ENCODE results near the gene TMEM131. TPM values are rescaled to one million over a fixed set of nuclear protein-coding genes. Genes with fewer than 3 reads are reported as not detected.
"Not testable (repeated sequence)": the region's sequence is repeated elsewhere in the genome, so short reads cannot be mapped to it uniquely, and the experiment has no call there.

Gene TMEM131
- total RNA-seq, 2 donors from 2014 or later, result 20.7 to 21.8 TPM

GRCh38 chr2:97891611-97892010 is 104.1 kb downstream of the TMEM131 start:
- H3K9me3 ChIP-seq, result peaks cover 0 to 4% of the 10 kb centered on the region in 2 donors
- no peak for DNase-seq (ENCODE audit: low spot score)
- no peak overlapping the region for H3K4me3 ChIP-seq
- TF ChIP-seq, protein P1, sequence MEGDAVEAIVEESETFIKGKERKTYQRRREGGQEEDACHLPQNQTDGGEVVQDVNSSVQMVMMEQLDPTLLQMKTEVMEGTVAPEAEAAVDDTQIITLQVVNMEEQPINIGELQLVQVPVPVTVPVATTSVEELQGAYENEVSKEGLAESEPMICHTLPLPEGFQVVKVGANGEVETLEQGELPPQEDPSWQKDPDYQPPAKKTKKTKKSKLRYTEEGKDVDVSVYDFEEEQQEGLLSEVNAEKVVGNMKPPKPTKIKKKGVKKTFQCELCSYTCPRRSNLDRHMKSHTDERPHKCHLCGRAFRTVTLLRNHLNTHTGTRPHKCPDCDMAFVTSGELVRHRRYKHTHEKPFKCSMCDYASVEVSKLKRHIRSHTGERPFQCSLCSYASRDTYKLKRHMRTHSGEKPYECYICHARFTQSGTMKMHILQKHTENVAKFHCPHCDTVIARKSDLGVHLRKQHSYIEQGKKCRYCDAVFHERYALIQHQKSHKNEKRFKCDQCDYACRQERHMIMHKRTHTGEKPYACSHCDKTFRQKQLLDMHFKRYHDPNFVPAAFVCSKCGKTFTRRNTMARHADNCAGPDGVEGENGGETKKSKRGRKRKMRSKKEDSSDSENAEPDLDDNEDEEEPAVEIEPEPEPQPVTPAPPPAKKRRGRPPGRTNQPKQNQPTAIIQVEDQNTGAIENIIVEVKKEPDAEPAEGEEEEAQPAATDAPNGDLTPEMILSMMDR (IDR thresholded peaks at IDR 0.05), result no peak
- H3K4me1 ChIP-seq, result no peaks in the 10 kb centered on the region
- no peaks in the 10 kb centered on the region for H3K27me3 ChIP-seq
- peaks cover 12% of the 10 kb centered on the region for H3K36me3 ChIP-seq
- H3K27ac ChIP-seq, result no peak overlapping the region

- no peak for DNase-seq (ENCODE audit: low spot score)
- peaks cover 18% of the 10 kb centered on the region for H3K36me3 ChIP-seq
- H3K4me3 ChIP-seq, result no peak overlapping the region
- H3K27me3 ChIP-seq, result no peaks in the 10 kb centered on the region
- H3K9me3 ChIP-seq, result peaks cover 5 to 22% of the 10 kb centered on the region in 2 donors
- TF ChIP-seq, protein P1 (IDR thresholded peaks at IDR 0.05), result no peak
- H3K4me1 ChIP-seq, result no peaks in the 10 kb centered on the region
- H3K27ac ChIP-seq, result no peak overlapping the region
Measured at GRCh38 chr2:97889156-97889555, 106.6 kb downstream of the TMEM131 start.

GRCh38 chr2:97885841-97886240 is 109.9 kb downstream of the TMEM131 start:
- no peaks in the 10 kb centered on the region for H3K27me3 ChIP-seq
- no peak for DNase-seq (ENCODE audit: low spot score)
- H3K9me3 ChIP-seq, result peaks cover 5 to 22% of the 10 kb centered on the region in 2 donors
- peaks cover 18% of the 10 kb centered on the region for H3K36me3 ChIP-seq
- no peaks in the 10 kb centered on the region for H3K4me1 ChIP-seq
- TF ChIP-seq, protein P1 (IDR thresholded peaks at IDR 0.05), result no peak
- no peak overlapping the region for H3K27ac ChIP-seq
- H3K4me3 ChIP-seq, result no peak overlapping the region

DNA sequence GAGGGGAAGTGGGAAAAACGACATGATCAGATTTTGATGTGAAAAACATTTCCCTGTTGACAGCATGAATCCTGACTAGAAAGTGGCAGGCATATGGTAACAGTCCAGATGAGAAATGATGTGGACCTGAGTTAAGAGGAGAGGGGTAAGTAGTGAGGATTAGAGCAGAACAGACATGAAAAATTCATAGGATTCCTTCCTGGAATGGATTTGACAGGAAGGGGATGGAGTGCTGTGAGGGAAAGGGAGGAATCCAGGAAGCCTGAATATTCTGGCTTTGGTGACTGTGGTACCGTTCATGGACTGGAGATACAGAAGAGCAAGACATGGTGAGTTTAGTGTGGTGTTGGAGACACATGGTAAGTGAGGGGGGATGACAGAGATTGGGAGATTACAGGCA is 115.4 kb downstream of the TMEM131 start:
- Histone ChIP-seq H3K36me3 (no peaks in the 10 kb centered on the region), H3K27ac (no peak overlapping the region), H3K27me3 (no peaks in the 10 kb centered on the region), H3K4me3 (no peak overlapping the region), H3K4me1 (no peaks in the 10 kb centered on the region), H3K9me3 (peaks cover 0 to 15% of the 10 kb centered on the region in 2 donors)
- TF ChIP-seq, protein P1 (IDR thresholded peaks at IDR 0.05), result no peak
- no peak for DNase-seq (ENCODE audit: low spot score)

GRCh38 chr2:97878865-97879264 is 116.9 kb downstream of the TMEM131 start:
- Histone ChIP-seq H3K36me3 (no peaks in the 10 kb centered on the region), H3K4me3 (no peak overlapping the region), H3K4me1 (no peaks in the 10 kb centered on the region), H3K27ac (no peak overlapping the region), H3K27me3 (no peaks in the 10 kb centered on the region), H3K9me3 (peaks cover 0 to 10% of the 10 kb centered on the region in 2 donors)
- TF ChIP-seq, protein P1 (IDR thresholded peaks at IDR 0.05), result no peak
- DNase-seq (ENCODE audit: low spot score), result no peak

- not testable (repeated sequence) for H3K27me3 ChIP-seq; H3K4me1 ChIP-seq; H3K27ac ChIP-seq; H3K4me3 ChIP-seq; H3K9me3 ChIP-seq; H3K36me3 ChIP-seq; DNase-seq (ENCODE audit: low spot score)
Measured at GRCh38 chr2:97878317-97878716, 117.4 kb downstream of the TMEM131 start.
